PFSK-1 (cell line): Measurements from ENCODE around the gene SCN1A.

Experiments
- SIN3A ChIP-seq: IDR thresholded peaks from 2 replicates; pipeline ENCODE4 v1.6.1; 2012; ENCODE audit warnings: mild to moderate bottlenecking, low read length, moderate library complexity, borderline replicate concordance; ENCODE audit not compliant: insufficient read depth
- TAF1 ChIP-seq: IDR thresholded peaks from 2 replicates; pipeline ENCODE4 v1.6.1; 2012; ENCODE audit warnings: low read length, control low read depth, borderline replicate concordance; ENCODE audit not compliant: insufficient read depth

GRCh38 chr2:166138144-166138543, 10.3 kb upstream of the SCN1A start:
- TF ChIP-seq TAF1 (no peak), SIN3A (no peak)
